HG02970 (cell line): ENCODE data around the gene LRP1B.
"Not testable (repeated sequence)": the region's sequence is repeated elsewhere in the genome, so short reads cannot be mapped to it uniquely, and the experiment has no call there.

Experiments
- ATAC-seq: cut with Tn5 transposase; IDR thresholded peaks from one replicate; pipeline ENCODE4 v1.9.1; 2021; ENCODE audit warnings: mild to moderate bottlenecking, moderate library complexity, moderate number of reproducible peaks; ENCODE audit not compliant: unreplicated experiment, low FRiP score

LRP1B gene

GRCh38 chr2:140683658-140684057 lies 1447.2 kb downstream of the LRP1B start:
- ATAC-seq, result no peak

GRCh38 chr2:140680862-140681261 lies 1450.0 kb downstream of the LRP1B start:
- ATAC-seq, result no peak

- no peak for ATAC-seq
Observed at GRCh38 chr2:140679752-140680151, 1451.1 kb downstream of the LRP1B start.

GRCh38 chr2:140669911-140670310 lies 1460.9 kb downstream of the LRP1B start:
- no peak for ATAC-seq

GRCh38 chr2:140667203-140667602 lies 1463.6 kb downstream of the LRP1B start:
- ATAC-seq, result no peak

- ATAC-seq, result no peak
Observed at GRCh38 chr2:140662504-140662903, 1468.3 kb downstream of the LRP1B start.

- ATAC-seq, result no peak
Observed at GRCh38 chr2:140658760-140659692, 1471.8 kb downstream of the LRP1B start.

- no peak for ATAC-seq
Observed at GRCh38 chr2:140657657-140658056, 1473.2 kb downstream of the LRP1B start.

- ATAC-seq, result no peak
Observed at GRCh38 chr2:140654565-140654964, 1476.3 kb downstream of the LRP1B start.

GRCh38 chr2:140650825-140651224 lies 1480.0 kb downstream of the LRP1B start:
- ATAC-seq, result no peak

GRCh38 chr2:140650134-140650533 lies 1480.7 kb downstream of the LRP1B start:
- ATAC-seq, result not testable (repeated sequence)

GRCh38 chr2:140648393-140648792 lies 1482.4 kb downstream of the LRP1B start:
- no peak for ATAC-seq

- no peak for ATAC-seq
Observed at GRCh38 chr2:140643761-140644187, 1487.0 kb downstream of the LRP1B start.

- ATAC-seq, result peak; percentile 50
Observed at GRCh38 chr2:140641163-140641562, 1489.7 kb downstream of the LRP1B start.

GRCh38 chr2:140639628-140640027 lies 1491.2 kb downstream of the LRP1B start:
- peak; percentile 72 for ATAC-seq

GRCh38 chr2:140630557-140630956 lies 1500.3 kb downstream of the LRP1B start:
- ATAC-seq, result no peak

GRCh38 chr2:140627885-140628284 lies 1502.9 kb downstream of the LRP1B start:
- ATAC-seq, result no peak

- no peak for ATAC-seq
Observed at GRCh38 chr2:140627136-140627535, 1503.7 kb downstream of the LRP1B start.

- no peak for ATAC-seq
Observed at GRCh38 chr2:140624200-140624599, 1506.6 kb downstream of the LRP1B start.

GRCh38 chr2:140621583-140622362 lies 1509.0 kb downstream of the LRP1B start:
- no peak for ATAC-seq

- ATAC-seq, result no peak
Observed at GRCh38 chr2:140604788-140605187, 1526.0 kb downstream of the LRP1B start.
